ENCODE measurements around the gene RERE. TPM values are rescaled to one million over a fixed set of nuclear protein-coding genes. Genes with fewer than 3 reads are reported as not detected.

Gene RERE
- total and polyA plus RNA-seq, 2 experiments from 2014 or later, result 39.8 to 62.8 TPM

DNA sequence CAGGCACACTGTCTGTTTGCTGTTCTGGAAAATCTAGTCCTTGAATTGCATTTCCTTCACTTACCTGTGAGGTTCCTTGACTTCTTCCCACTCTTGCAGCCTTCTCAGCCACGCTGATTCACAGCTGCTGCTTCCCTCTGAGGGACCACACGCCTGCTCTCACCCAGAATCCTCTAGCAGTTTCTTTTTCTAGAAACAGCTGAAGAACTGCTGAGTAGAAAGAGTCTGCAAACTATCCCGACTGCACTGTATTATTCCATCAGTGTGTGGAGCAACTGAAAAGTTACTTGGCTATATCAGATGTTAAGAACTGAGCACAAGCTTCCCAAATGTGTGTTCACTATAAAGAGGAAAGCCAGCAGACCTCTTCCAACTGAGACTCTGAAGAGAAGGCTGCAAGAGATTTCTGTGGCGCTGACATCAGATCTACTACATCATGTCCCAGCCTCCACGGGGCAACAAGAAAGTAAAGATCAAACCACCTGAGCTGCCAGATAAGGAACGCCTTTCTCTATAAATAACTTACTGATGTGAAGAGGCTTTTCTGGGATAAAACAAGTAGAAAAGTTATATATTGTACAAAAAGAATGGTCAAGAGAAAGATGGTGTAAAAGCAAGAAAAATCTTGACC is 226.6 kb downstream of the RERE start:
- TF ChIP-seq EZH2phosphoT487 (IDR thresholded peaks at IDR 0.05; ENCODE audit: low read depth, severe bottlenecking, unreplicated experiment) (no peak), EZH2 (IDR thresholded peaks at IDR 0.05; ENCODE audit: borderline replicate concordance) (no peak)
- TF ChIP-seq, protein P1, sequence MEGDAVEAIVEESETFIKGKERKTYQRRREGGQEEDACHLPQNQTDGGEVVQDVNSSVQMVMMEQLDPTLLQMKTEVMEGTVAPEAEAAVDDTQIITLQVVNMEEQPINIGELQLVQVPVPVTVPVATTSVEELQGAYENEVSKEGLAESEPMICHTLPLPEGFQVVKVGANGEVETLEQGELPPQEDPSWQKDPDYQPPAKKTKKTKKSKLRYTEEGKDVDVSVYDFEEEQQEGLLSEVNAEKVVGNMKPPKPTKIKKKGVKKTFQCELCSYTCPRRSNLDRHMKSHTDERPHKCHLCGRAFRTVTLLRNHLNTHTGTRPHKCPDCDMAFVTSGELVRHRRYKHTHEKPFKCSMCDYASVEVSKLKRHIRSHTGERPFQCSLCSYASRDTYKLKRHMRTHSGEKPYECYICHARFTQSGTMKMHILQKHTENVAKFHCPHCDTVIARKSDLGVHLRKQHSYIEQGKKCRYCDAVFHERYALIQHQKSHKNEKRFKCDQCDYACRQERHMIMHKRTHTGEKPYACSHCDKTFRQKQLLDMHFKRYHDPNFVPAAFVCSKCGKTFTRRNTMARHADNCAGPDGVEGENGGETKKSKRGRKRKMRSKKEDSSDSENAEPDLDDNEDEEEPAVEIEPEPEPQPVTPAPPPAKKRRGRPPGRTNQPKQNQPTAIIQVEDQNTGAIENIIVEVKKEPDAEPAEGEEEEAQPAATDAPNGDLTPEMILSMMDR (IDR thresholded peaks at IDR 0.05; ENCODE audit: poor library complexity), result no peak
- H3K36me3 ChIP-seq (replicated peaks; ENCODE audit: insufficient read depth, low read depth), result no peaks in the 10 kb centered on the region
- no peak overlapping the region for H3K4me3 ChIP-seq
- no peaks in the 10 kb centered on the region for H3K27me3 ChIP-seq
- no peak overlapping the region for H3K27ac ChIP-seq
- H3K9me3 ChIP-seq (ENCODE audit: low read depth), result no peaks in the 10 kb centered on the region
- H3K4me2 ChIP-seq, result no peak overlapping the region
- H3K4me1 ChIP-seq (ENCODE audit: insufficient read depth), result no peaks in the 10 kb centered on the region
- H2AFZ ChIP-seq, result no peak overlapping the region
- no peaks in the 10 kb centered on the region for H3K9me2 ChIP-seq (replicated peaks; ENCODE audit: insufficient read depth)
- DNase-seq (ENCODE audit: low spot score), result no peak
- peaks cover 88% of the 10 kb centered on the region for H3K79me2 ChIP-seq
- H4K20me1 ChIP-seq (ENCODE audit: insufficient read depth, poor library complexity, severe bottlenecking), result peaks cover 6% of the 10 kb centered on the region
- 68% methylated on average over 6 of the region's 6 CpGs for WGBS (ENCODE audit: low lambda C conversion rate, missing lambda C conversion rate)

DNA sequence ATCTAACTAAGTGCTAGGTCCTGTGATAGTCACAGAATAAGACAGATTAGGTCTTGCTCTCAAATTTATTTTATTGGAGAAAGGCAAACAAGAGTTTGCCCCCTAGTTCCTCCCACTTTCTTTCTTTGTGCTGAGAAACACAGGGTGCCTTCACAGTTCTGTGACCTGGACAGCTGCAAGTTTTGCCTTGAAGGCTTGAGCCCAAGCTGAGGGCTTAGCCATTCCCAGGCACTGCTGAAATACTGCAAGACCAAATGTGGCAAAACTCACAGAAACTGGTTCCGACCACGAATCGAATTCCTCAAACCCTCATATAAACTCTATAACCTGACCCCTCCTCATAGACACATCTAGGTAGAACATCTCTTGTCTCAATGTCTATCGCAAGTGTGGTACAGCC is 227.9 kb downstream of the RERE start:
- Histone ChIP-seq H3K9me3 (ENCODE audit: low read depth) (no peaks in the 10 kb centered on the region), H3K27ac (no peak overlapping the region), H3K4me3 (no peak overlapping the region), H3K36me3 (replicated peaks; ENCODE audit: insufficient read depth, low read depth) (no peaks in the 10 kb centered on the region), H3K79me2 (peaks cover 85% of the 10 kb centered on the region), H3K4me2 (no peak overlapping the region), H4K20me1 (ENCODE audit: insufficient read depth, poor library complexity, severe bottlenecking) (peaks cover 6% of the 10 kb centered on the region), H3K9me2 (replicated peaks; ENCODE audit: insufficient read depth) (no peaks in the 10 kb centered on the region), H3K27me3 (no peaks in the 10 kb centered on the region), H3K4me1 (ENCODE audit: insufficient read depth) (no peaks in the 10 kb centered on the region), H2AFZ (no peak overlapping the region)
- TF ChIP-seq, protein P1 (IDR thresholded peaks at IDR 0.05; ENCODE audit: poor library complexity), result no peak
- no peak for TF ChIP-seq EZH2phosphoT487 (IDR thresholded peaks at IDR 0.05; ENCODE audit: low read depth, severe bottlenecking, unreplicated experiment)
- WGBS (ENCODE audit: low lambda C conversion rate, missing lambda C conversion rate), result 86% methylated on average over 4 of the region's 4 CpGs
- DNase-seq (ENCODE audit: low spot score), result no peak

DNA sequence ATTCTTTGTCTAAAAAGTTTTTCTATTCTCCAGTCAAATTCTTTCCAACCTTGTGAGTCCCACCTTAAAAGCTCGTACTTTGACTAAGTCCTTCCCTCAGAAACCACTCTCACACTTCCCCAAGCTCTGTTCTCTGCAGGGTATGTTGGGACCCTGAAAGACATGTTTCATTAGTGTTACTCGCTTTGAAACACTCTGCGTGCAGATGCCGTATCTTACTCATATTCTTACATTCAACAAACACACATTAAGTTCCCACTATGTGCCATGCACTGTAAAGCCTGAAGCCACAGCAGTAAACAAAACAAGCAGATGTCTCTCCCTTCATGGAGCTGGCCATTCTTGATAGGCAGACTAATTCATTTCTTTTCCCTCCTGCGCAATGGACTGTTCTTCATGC is 229.7 kb downstream of the RERE start:
- TF ChIP-seq EZH2 (IDR thresholded peaks at IDR 0.05; ENCODE audit: borderline replicate concordance) (no peak), EZH2phosphoT487 (IDR thresholded peaks at IDR 0.05; ENCODE audit: low read depth, severe bottlenecking, unreplicated experiment) (no peak)
- TF ChIP-seq, protein P1 (IDR thresholded peaks at IDR 0.05; ENCODE audit: poor library complexity), result no peak
- H3K9me3 ChIP-seq (ENCODE audit: low read depth), result no peaks in the 10 kb centered on the region
- H3K79me2 ChIP-seq, result peaks cover 85% of the 10 kb centered on the region
- peaks cover 11% of the 10 kb centered on the region for H4K20me1 ChIP-seq (ENCODE audit: insufficient read depth, poor library complexity, severe bottlenecking)
- no peak overlapping the region for H3K4me2 ChIP-seq
- H3K27ac ChIP-seq, result no peak overlapping the region
- no peaks in the 10 kb centered on the region for H3K36me3 ChIP-seq (replicated peaks; ENCODE audit: insufficient read depth, low read depth)
- H3K4me1 ChIP-seq (ENCODE audit: insufficient read depth), result no peaks in the 10 kb centered on the region
- H2AFZ ChIP-seq, result no peak overlapping the region
- DNase-seq (ENCODE audit: low spot score), result no peak
- H3K4me3 ChIP-seq, result no peak overlapping the region
- no peaks in the 10 kb centered on the region for H3K9me2 ChIP-seq (replicated peaks; ENCODE audit: insufficient read depth)
- H3K27me3 ChIP-seq, result no peaks in the 10 kb centered on the region
- 56% methylated on average over 5 of the region's 5 CpGs for WGBS (ENCODE audit: low lambda C conversion rate, missing lambda C conversion rate)

All from hepatocyte (in vitro differentiated cells).